ENCODE results near the gene APP.
"Not testable (repeated sequence)": the region's sequence is repeated elsewhere in the genome, so short reads cannot be mapped to it uniquely, and the experiment has no call there.

The APP gene

GRCh38 chr21:26162081-26162480 is 8.5 kb downstream of the APP start:
- DNase-seq: no peak

GRCh38 chr21:26159869-26160268 is 10.7 kb downstream of the APP start:
- no peak for DNase-seq

- DNase-seq: no peak
These were observed 12.8 kb downstream of the APP start for GRCh38 chr21:26157801-26158200.

GRCh38 chr21:26154753-26155152 is 15.8 kb downstream of the APP start:
- DNase-seq: no peak

GRCh38 chr21:26153758-26154157 is 16.8 kb downstream of the APP start:
- DNase-seq: no peak

GRCh38 chr21:26148840-26149354 is 21.7 kb downstream of the APP start:
- no peak for DNase-seq

- DNase-seq: no peak
These were observed 22.3 kb downstream of the APP start for GRCh38 chr21:26148071-26148839.

- no peak for DNase-seq
These were observed 23.0 kb downstream of the APP start for GRCh38 chr21:26147535-26147934.

GRCh38 chr21:26146681-26147080 is 23.9 kb downstream of the APP start:
- DNase-seq: no peak

- DNase-seq: no peak
These were observed 26.5 kb downstream of the APP start for GRCh38 chr21:26144031-26144430.

GRCh38 chr21:26142363-26142762 is 28.2 kb downstream of the APP start:
- no peak for DNase-seq

- DNase-seq: no peak
These were observed 29.6 kb downstream of the APP start for GRCh38 chr21:26140926-26141325.

GRCh38 chr21:26140164-26140579 is 30.4 kb downstream of the APP start:
- DNase-seq: no peak

- no peak for DNase-seq
These were observed 31.8 kb downstream of the APP start for GRCh38 chr21:26138615-26139257.

GRCh38 chr21:26137379-26138060 is 33.0 kb downstream of the APP start:
- no peak for DNase-seq

- peak; percentile 4 for DNase-seq
These were observed 33.9 kb downstream of the APP start for GRCh38 chr21:26136671-26137070.

- DNase-seq: no peak
These were observed 35.0 kb downstream of the APP start for GRCh38 chr21:26135520-26135919.

GRCh38 chr21:26131554-26131953 is 39.0 kb downstream of the APP start:
- DNase-seq: no peak

GRCh38 chr21:26131053-26131452 is 39.5 kb downstream of the APP start:
- not testable (repeated sequence) for DNase-seq

GRCh38 chr21:26130249-26130881 is 40.2 kb downstream of the APP start:
- no peak for DNase-seq

- no peak for DNase-seq
These were observed 42.7 kb downstream of the APP start for GRCh38 chr21:26127918-26128317.

GRCh38 chr21:26127073-26127814 is 43.3 kb downstream of the APP start:
- no peak for DNase-seq

- no peak for DNase-seq
These were observed 44.4 kb downstream of the APP start for GRCh38 chr21:26126168-26126553.
